K562 (cell line): Measurements from ENCODE around the gene MEX3D. TPM values are rescaled to one million over a fixed set of nuclear protein-coding genes. Genes with fewer than 3 reads are reported as not detected.

Experiments
- ATAC-seq: fragments of 200-7000 bp; cut with Tn5 transposase; 3 replicates; pipeline ENCODE4 v1.9.1; 2020; ENCODE audit warnings: moderate library complexity
- BruUV-seq: library from RNA; stranded (reverse); fragments of 400-500 nt; replicated peaks from 2 replicates; lab custom pipeline; 2021; lab: Mats Ljungman, UMichigan
- CTCF ChIA-PET: fragments of 300-600 bp; formaldehyde crosslinking; extraction: SDS; loops from one replicate; lab custom pipeline; 2021; ENCODE audit warnings: low intra/inter-chr PET ratio; lab: Yijun Ruan, JAX
- POLR2A ChIA-PET: fragments of 300-600, 350-650 bp; sonication (Branson Sonifier 250); formaldehyde crosslinking; extraction: SDS; loops from one replicate; lab custom pipeline; 2021; ENCODE audit warnings: antibody characterized with exemption, inconsistent platforms; lab: Yijun Ruan, JAX
- DNase-seq, 4 experiments: peaks; one replicate each; pipeline versions ENCODE4 v3.0.0 to v3.0.0-alpha.2; 2011 to 2018; ENCODE audit warnings: low spot score in 3 of 4, mixed read lengths in 3 of 4; ENCODE audit errors: extremely low read depth in 1 of 4
- FAIRE-seq: peaks from 2 replicates; lab custom pipeline; 2011; peaks lifted over from hg19 to GRCh38; lab: Jason Lieb, UNC
- H2AFZ ChIP-seq: 2 replicates; pipeline ENCODE4 v1.6.0; 2011; ENCODE audit warnings: low read depth, low read length, control low read depth, inconsistent platforms
- H3K27ac ChIP-seq: fragments of 200-600 bp; 3 replicates; pipeline ENCODE4 v1.8.0; 2011; ENCODE audit warnings: low read depth, mild to moderate bottlenecking, control low read depth, inconsistent platforms, low read length, moderate library complexity, mixed read lengths; ENCODE audit errors: extremely low read depth
- H3K27me3 ChIP-seq, 2 experiments: fragments of 300-600 bp in 1 of 2; 2 replicates in 1 of 2; 3 replicates in 1 of 2; pipeline versions ENCODE4 v1.6.0 to v1.8.0; 2011; ENCODE audit warnings: inconsistent platforms in 2 of 2, low read length in 2 of 2, mild to moderate bottlenecking in 1 of 2, mixed read lengths in 1 of 2, moderate library complexity in 1 of 2; ENCODE audit not compliant: control insufficient read depth in 2 of 2, insufficient read depth in 2 of 2
- H3K36me3 ChIP-seq: fragments of 300-600 bp; 3 replicates; pipeline ENCODE4 v1.8.0; 2011; ENCODE audit warnings: mild to moderate bottlenecking, low read length, inconsistent platforms; ENCODE audit not compliant: control insufficient read depth, insufficient read depth
- H3K4me1 ChIP-seq, 2 experiments: fragments of 200-600 bp in 1 of 2; replicated peaks in 1 of 2; 2 replicates in 1 of 2; 3 replicates in 1 of 2; pipeline versions ENCODE4 v1.5.1 to v1.8.0; 2011; ENCODE audit warnings: inconsistent platforms in 2 of 2, low read length in 2 of 2, mild to moderate bottlenecking in 1 of 2, mixed read lengths in 1 of 2, moderate library complexity in 1 of 2; ENCODE audit not compliant: control insufficient read depth in 2 of 2, insufficient read depth in 2 of 2
- H3K4me2 ChIP-seq: 2 replicates; pipeline ENCODE4 v1.6.1; 2011; ENCODE audit warnings: low read length, control low read depth, inconsistent platforms, mixed read lengths; ENCODE audit not compliant: insufficient read depth
- H3K4me3 ChIP-seq: fragments of 200-600 bp; sonication (generic), shearing (Covaris generic); 2 replicates; pipeline ENCODE4 v1.5.1; 2016; ENCODE audit warnings: control low read depth, inconsistent platforms
- H3K79me2 ChIP-seq: fragments of 200-600 bp; 3 replicates; pipeline ENCODE4 v1.8.0; 2011; ENCODE audit warnings: low read length, inconsistent platforms; ENCODE audit not compliant: control insufficient read depth, insufficient read depth
- H3K9ac ChIP-seq, 2 experiments: 2 replicates each; pipeline versions ENCODE4 v1.6.0 to v1.6.1; 2011; ENCODE audit warnings: low read depth in 2 of 2, low read length in 2 of 2, control low read depth in 1 of 2, inconsistent platforms in 1 of 2, mild to moderate bottlenecking in 1 of 2, mixed read lengths in 1 of 2; ENCODE audit not compliant: insufficient read depth in 1 of 2
- H3K9me1 ChIP-seq: one replicate; pipeline ENCODE4 v1.6.0; 2011; ENCODE audit warnings: inconsistent platforms, mild to moderate bottlenecking, low read length, moderate library complexity; ENCODE audit not compliant: control insufficient read depth, insufficient read depth
- H3K9me3 ChIP-seq: replicated peaks from 2 replicates; pipeline ENCODE4 v1.5.1; 2011; ENCODE audit warnings: low read depth, low read length, inconsistent platforms; ENCODE audit not compliant: control insufficient read depth, insufficient read depth
- H4K20me1 ChIP-seq: replicated peaks from 2 replicates; pipeline ENCODE4 v1.6.1; 2011; ENCODE audit warnings: low read length, inconsistent platforms, mixed read lengths; ENCODE audit not compliant: control insufficient read depth, insufficient read depth
- CBX8 ChIP-seq: fragments of 200-600 bp; sonication (generic); IDR thresholded peaks from 2 replicates; pipeline ENCODE4 v1.6.1; 2012; ENCODE audit warnings: borderline replicate concordance, mixed run types, low read depth, mild to moderate bottlenecking, moderate library complexity, mixed read lengths, low read length, control low read depth, inconsistent platforms; ENCODE audit not compliant: poor library complexity, severe bottlenecking; ENCODE audit errors: extremely low read depth
- POLR2A ChIP-seq: fragments of 450-650 bp; conservative IDR thresholded peaks from 2 replicates; pipeline ENCODE4 v1.6.1; 2016
- POLR2G ChIP-seq: fragments of 200-400 bp; formaldehyde crosslinking; IDR thresholded peaks from 2 replicates; pipeline ENCODE4 v1.6.1; 2017; ENCODE audit warnings: low read depth, mild to moderate bottlenecking, antibody characterized with exemption, low read length, moderate library complexity
- SIN3B ChIP-seq: fragments of 450-650 bp; IDR thresholded peaks from 2 replicates; pipeline ENCODE4 v1.6.1; 2017; ENCODE audit warnings: low read depth, mild to moderate bottlenecking, moderate library complexity
- WGBS: fragments of 100-300 bp; shearing (Covaris generic); methylation state at CpG from one replicate; pipeline ENCODE4 v1.1.6; 2016; ENCODE audit warnings: low coverage, mixed read lengths; ENCODE audit not compliant: insufficient coverage; ENCODE audit errors: missing lambda C conversion rate; 5-methylcytosine and 5-hydroxymethylcytosine counted together
- in situ Hi-C: fragments of 300-500 bp; cut with MboI; formaldehyde crosslinking; loops from 4 replicates; pipeline ENCODE4 v1.15.0; 2018; ENCODE audit warnings: inconsistent platforms, mixed read lengths
- intact Hi-C: fragments of 100-400 bp; cut with micrococcal nuclease; formaldehyde crosslinking; loops from 2 replicates; pipeline ENCODE4 v1.14.2; 2022
- polyA plus RNA-seq, 8 experiments: library from polyadenylated mRNA; depleted of rRNA in 4 of 8; stranded (reverse) in 5 of 8; unstranded in 3 of 8; fragments of >200 nt; fragmentation: Nextera tagmentation in 2 of 8; fragmentation: Illumina TruSeq in 1 of 8; extraction: Ambion mirVana in 2 of 8; extraction: Trizol in 1 of 8; gene quantifications; 2 replicates each; pipeline versions ENCODE4 v1.2.1 to v1.2.3, GENCODE V29; 2011 to 2014; ENCODE audit warnings: inconsistent platforms in 1 of 8, missing spikeins in 1 of 8
- total RNA-seq, 7 experiments: library from RNA; depleted of rRNA in 6 of 7; stranded (reverse); fragments of >200 nt in 6 of 7; fragmentation: Illumina TruSeq in 2 of 7; extraction: Trizol in 2 of 7; gene quantifications; 2 replicates each; pipeline versions ENCODE4 v1.2.1 to v1.2.3, GENCODE V29; 2011 to 2021; ENCODE audit warnings: low replicate concordance in 1 of 7
- TF ChIP-seq, protein P1 (sequence below): fragments of 250-450 bp; sonication (Bioruptor Pico); IDR thresholded peaks from 2 replicates; pipeline ENCODE4 v1.8.0; 2021; ENCODE audit warnings: moderate library complexity, mild to moderate bottlenecking, inconsistent platforms

The MEX3D gene
- total and polyA plus RNA-seq, 9 of the 15 experiments (the other 6 are each of a cell fraction or from before 2014, with no cell fraction given), result 1.7 to 39.3 (median 5.7) TPM

DNA sequence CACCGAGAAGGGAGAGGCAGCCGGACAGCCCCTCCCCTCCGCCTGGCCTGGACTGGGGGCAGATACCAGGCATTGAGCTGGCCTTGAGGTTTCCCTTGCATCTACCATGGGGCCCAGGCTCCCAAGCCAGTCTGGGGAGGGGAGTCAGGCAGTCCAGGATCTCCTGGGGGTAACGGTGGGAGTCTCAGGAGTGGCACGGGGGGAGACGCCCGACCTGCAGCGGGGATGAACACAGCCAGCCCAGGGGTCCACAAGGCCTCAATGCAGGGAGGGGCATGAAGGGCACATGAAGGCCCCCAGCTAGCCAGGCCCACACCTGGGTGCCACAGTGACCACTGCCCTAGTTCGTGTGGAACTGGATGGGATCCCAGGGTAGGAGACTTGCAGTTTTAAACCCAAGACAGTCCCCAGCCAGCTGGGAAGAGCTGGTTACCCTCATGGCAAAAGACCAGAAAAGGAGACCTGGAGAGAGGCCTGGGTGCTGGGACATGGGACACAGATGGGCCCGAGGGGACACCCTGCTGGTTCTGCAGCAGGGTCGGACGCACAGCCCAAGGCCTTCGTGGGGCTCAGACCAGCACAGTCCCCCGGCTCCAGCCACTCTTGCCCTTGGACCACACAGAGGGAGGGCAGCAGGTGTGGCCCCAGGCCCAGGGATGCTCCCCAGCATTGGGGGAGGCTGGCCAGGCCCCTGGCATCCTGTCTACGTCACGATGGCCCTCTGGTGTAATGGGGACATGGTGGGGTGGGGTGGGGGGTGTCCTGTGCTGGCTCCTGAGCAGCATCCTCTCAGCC, 41.8 kb upstream of the MEX3D start:
- no peaks in the 10 kb centered on the region for H3K9me3 ChIP-seq
- ATAC-seq, result no peak
- no peak overlapping the region for H3K4me3 ChIP-seq
- H3K4me2 ChIP-seq, result no peak overlapping the region
- H3K4me1 ChIP-seq, result peaks cover 4 to 56% of the 10 kb centered on the region in 2 experiments; a peak in 3 of 5 replicates
- POLR2A ChIA-PET, result interaction anchor here (0.7 to 0.8 kb wide), 2 partner anchors 46 to 1170 kb away, joined by 3 read pairs; no protein-coding TSS in a partner anchor
- H3K36me3 ChIP-seq, result peaks cover 53% of the 10 kb centered on the region; the same call in 2 of the 3 replicates
- no peak for DNase-seq
- no peak for FAIRE-seq
- no peak overlapping the region for H2AFZ ChIP-seq
- CTCF ChIA-PET, result no interaction called here
- H3K9ac ChIP-seq, result peak overlapping the region in 1 of 2 experiments; percentile 76; a peak in 2 of 4 replicates
- WGBS, result 96% methylated on average over 14 of the region's 16 CpGs
- H3K9me1 ChIP-seq, result no peaks in the 10 kb centered on the region
- no TSS peak for BruUV-seq
- H3K27ac ChIP-seq, result no peak overlapping the region
- intact Hi-C loops (loop anchor here (5.0 to 10.0 kb wide), 3 partner anchors 42 to 157 kb away; partner anchors contain the start of gene TCF3), in situ Hi-C loops (no loop called here)
- TF ChIP-seq POLR2A (0 out of 2 replicates have a peak, but pooled peaks have one; percentile 31), CBX8 (no peak), POLR2G (peak; percentile 61), SIN3B (no peak)
- TF ChIP-seq, protein P1, sequence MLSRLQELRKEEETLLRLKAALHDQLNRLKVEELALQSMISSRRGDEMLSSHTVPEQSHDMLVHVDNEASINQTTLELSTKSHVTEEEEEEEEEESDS (CRISPR knock-in tag), result no peak
- TF ChIP-seq, all 486 proteins: peak for 2
- Histone ChIP-seq H3K79me2 (peaks cover 4% of the 10 kb centered on the region), H4K20me1 (no peaks in the 10 kb centered on the region), H3K27me3 (no peaks in the 10 kb centered on the region)
